HG03342 (cell line): ENCODE measurements around the gene ANO4.
"Not testable (repeated sequence)": the region's sequence is repeated elsewhere in the genome, so short reads cannot be mapped to it uniquely, and the experiment has no call there.

Experiments
- ATAC-seq: cut with Tn5 transposase; IDR thresholded peaks from one replicate; pipeline ENCODE4 v1.9.1; 2021; ENCODE audit warnings: mild to moderate bottlenecking, moderate library complexity; ENCODE audit not compliant: unreplicated experiment

Gene ANO4

DNA sequence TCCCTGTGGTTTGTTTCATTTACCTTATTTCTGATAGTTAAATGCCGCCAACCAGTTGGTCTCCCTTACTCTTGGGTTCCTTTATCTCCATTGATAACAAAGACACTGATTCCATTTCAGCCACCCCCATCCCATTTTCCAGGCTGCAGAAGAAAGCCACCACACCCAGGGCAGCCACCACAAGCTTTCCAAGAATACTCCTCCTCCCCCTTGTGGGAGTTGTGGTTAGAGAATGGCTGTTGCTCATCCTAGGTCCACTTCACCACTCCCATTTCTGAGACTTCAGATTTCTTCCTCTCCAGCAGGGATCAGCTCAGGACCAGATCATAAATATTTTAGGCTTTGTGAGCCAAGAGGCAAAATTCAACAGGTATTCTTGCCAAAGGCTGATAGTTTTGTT lies 73.9 kb downstream of the ANO4 start:
- no peak for ATAC-seq

DNA sequence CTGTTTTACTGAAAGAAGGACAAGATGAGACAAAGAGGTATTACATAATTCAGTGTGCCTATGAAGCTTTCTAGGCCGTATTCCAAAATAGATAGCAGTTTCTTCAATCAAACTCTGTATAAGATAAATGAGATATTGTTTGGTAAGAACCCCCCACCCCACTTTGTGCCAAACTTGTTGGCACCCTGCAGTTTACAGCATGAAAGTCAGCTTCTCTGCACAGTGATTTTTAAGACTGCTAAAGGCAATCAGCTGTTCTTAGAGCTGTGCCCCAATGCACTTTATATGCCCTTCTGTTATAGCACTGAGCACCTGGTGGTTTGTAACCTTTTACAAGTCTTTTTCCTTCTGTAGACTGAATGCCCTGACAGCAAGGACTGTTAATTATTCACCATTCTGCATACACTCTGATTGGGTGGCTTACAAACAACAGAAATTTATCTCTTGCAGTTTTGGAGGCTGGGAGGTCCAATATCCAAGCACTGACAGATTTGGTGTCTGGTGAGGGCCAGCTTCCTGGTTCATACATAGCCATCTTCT lies 76.7 kb downstream of the ANO4 start:
- ATAC-seq, result no peak

DNA sequence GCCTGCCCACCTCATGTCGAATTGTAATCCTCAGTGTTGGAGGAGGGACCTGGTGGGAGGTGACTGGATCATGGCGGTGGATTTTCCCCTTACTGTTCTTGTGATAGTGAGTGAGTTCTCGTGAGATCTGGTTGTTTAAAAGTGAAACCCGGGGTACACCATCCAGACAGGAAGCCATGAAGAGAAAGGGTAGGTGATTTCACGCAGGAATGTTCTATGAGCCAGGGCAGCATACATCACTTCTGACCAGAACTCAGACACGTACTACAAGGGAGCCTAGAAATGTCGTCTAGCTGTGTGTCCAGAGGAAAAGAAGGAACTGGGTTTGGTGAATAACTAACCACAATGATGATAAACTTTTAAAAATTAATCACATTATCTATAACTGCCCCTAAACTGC lies 80.6 kb downstream of the ANO4 start:
- no peak for ATAC-seq

DNA sequence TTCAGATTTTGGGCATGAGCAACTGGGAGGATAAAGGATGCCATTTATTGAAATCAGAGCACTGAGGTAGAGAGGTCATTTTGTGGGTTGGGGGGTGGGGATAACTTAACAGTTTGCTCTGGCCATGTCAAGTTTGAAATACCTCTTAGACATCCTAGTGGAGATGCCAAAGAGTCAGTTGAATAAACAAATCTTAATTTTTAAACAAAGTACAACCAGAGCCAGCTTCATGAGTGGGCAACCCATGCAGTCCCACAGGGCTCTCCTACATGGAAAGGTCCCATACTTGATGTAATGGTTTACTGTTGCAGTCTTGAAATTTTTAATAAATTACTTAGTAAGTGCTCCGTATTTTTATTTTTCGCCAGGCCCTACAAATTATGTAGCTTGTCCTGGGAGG lies 81.2 kb downstream of the ANO4 start:
- no peak for ATAC-seq

DNA sequence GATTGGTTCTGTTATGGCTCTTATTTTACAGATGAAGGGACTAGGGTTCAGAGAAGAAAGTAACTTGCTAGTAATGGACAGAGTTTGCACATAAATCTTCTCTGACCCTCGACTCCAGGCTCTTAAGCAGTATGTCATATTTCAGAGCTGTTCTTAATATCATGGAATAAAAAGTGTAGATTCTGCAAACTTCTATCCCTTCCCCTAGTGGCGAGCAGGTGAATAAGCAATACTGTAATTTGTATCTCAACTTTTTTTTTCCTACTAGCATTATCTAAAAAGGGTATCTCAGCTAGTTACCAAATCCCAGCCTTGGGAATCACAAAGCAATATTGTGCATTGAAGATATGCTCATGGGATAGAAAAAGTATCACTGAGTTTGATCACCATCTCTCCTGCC lies 83.2 kb downstream of the ANO4 start:
- ATAC-seq, result no peak

DNA sequence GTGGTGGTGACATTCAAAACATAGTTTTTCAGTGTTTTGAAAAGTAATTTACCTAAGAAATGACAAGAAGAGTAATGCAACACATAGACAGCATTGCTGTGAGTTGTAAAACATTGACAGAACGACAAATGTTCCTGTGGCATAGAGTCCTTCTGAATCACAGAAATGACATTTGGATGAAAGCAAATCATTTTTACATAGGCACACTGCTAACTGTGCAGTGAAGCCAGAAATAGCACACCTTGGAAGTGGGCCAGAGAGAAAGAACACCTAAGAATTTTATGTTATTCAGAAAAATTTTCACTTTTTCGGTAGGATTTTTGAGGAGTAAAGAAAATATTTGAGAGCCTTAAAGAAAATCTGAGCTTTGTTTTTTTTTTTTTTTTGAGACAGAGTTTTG lies 100.6 kb downstream of the ANO4 start:
- no peak for ATAC-seq

DNA sequence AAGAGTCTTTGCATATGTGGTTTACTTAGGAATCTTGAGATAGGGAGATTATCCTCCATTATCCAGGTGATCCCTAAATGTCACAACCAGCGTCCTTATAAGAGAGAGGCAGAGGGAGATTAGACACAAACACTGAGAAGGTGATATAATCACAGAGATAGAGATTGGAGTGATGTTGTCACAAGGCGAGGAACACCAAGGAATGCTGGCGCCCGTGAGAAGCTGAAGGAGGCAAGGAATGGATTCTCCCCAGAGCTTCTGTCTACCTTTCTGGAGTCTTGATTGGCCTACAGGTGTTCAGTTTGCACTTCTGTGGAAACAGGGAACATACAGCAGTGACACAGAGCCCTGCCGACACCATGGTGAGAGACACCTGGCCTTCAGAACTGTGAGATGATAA lies 101.6 kb downstream of the ANO4 start:
- no peak for ATAC-seq

DNA sequence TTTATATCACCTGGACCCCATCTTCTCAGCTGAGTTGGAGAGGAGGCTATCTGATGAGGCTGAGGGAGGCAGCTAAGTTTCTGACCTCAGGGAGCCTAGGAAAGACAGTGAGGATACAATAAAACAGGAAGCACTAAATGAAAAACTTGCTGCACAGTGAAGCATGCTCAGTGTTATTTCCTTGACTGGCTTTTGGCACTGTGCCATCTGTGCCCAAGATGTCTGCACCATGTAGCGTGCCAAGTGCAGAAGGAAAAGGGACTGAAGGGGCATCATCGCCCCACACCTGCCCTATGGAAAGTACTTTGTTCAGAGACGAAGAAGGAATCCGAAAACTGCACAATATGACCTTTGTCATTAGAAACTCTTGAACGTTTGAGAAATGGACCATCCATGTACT lies 102.7 kb downstream of the ANO4 start:
- ATAC-seq, result no peak

DNA sequence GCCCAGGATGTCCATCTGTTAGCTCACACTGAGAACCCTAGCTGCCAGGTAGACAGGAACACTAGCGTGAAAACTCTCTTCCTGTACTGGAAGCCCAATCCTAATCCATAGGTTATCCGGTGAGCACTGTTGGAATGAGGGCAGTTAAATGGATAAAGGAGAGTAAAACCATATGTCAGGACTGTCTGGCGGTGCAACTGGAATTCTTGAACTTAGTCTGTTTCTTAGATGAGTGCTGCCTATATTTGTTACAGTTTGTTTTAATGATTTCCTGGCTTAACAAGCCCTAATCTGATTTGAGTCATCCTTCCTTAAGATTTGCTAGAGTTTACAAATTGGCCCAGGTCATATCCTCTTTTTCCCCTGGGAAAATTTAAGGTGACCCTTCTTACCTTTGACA lies 104.7 kb downstream of the ANO4 start:
- ATAC-seq, result no peak

DNA sequence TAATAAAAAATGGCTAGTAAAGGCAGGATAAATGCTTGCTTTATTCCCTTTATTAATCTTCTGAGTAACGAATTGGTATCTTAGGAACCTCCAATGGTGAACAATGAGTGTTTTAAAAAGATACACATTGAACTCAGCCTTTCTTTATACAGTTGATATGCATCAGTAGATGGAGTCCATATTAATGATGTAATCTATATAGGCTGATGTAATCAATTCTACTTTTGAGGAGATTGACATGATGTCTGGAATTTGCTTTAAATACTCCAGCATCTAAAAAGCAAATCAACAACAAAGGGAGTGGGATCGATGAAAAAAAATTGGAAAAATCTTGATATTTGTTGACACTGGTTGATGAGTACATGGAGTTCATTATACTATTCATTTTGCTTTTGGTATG lies 106.2 kb downstream of the ANO4 start:
- ATAC-seq, result no peak

DNA sequence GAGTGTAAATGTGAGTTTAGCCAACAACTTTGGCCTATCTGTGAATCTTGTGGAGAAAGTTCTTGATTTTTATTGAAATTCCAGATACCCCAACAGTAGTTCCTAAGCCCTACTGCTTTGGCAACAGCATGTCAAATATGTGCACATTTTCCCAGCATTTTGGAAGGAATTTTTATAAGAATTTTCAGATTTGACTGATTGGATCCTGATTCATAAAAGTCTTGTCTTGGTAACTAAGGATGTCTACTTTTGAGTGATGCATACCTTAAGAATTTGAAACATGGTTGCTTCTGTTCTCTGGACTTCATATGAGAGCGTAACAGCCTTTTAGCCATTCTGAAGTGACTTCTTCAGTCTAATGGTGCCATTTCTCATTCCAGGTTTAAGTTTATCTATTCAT lies 106.7 kb downstream of the ANO4 start:
- no peak for ATAC-seq

DNA sequence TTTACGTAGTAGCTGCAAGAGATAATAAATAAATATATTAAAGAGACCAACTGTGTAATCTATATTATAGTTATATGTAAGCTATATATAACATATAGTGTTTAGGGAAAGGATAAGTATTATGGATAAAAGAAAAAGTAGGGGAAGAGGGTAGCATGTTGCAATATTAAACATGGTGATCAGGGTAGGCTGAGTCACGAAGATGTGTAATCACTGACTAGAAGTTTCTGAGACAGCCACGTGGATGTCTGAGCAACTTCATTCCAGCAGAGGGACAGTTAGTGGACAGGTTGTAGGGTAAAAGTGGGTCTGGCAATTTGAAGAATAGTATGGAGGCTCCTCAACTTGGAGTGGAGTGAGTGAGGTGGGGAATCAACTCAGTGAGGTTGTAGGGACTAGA lies 109.7 kb downstream of the ANO4 start:
- ATAC-seq, result no peak

DNA sequence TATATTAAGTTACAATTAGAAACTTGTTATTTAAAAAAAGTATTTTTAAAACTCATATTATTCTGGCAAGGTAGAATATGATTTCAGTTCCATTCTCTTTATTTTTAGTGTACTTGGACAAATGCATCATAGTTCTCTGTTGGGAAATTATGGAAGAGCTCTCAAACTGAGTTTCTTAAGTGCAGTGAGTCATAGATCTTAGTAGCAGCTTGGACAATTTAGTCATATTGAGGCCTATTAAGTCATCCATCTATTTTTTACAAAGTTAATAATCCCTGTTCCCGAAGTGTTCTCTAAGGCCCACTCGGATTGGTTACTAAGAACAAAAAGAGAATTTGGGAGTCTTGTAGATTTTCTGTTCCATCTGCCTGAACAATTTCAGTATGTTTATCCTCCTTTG lies 113.9 kb downstream of the ANO4 start:
- no peak for ATAC-seq

DNA sequence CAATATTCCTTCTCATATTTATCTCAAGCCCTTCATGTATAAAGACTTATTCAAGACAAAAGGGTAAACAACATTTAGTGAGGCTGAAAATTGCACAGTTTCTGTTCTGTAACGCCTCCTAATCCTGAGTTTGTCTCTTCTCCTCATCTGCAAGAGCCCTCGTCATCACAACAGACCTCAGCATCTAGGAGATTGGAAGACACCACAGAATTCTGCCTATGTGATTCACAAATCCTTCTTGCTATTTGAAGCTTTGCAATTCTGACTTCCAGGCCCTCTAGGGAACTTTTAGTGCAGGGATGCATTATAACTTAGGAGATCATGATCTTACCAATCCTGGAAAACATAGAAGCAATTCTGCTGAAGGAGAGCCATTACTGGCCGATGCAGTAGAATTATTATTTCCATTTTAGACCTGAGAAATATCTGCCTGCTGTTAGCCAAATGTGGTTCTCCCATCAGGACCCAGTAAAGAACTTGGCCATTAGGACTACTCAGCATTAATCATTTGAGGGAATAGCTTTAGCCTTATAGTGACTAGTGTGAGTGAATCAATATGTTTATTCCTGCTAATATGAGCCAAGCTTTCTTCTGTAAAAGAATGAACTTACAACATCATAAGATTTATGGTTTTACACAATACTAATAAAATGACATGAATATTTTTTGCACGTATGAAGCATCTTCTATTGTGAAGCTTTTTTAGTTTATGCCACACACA lies 119.5 kb downstream of the ANO4 start:
- no peak for ATAC-seq

DNA sequence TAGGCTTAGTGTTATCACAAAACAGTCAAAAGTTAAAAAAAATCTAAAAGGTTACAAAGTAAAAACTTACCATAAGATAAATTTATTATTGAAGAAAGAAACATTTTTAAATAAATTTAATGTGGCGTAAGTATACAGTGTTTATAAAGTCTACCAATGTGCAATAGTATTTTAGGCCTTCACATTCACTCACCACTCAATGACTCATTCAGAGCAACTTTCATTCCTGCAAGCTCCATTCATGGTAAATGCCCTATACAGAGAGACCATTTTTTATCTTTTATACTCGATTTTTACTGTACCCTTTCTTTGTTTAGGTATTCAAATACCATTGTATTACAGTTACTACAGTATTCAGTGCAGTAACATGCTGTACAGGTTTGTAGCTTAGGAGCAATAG lies 124.5 kb downstream of the ANO4 start:
- ATAC-seq, result no peak

DNA sequence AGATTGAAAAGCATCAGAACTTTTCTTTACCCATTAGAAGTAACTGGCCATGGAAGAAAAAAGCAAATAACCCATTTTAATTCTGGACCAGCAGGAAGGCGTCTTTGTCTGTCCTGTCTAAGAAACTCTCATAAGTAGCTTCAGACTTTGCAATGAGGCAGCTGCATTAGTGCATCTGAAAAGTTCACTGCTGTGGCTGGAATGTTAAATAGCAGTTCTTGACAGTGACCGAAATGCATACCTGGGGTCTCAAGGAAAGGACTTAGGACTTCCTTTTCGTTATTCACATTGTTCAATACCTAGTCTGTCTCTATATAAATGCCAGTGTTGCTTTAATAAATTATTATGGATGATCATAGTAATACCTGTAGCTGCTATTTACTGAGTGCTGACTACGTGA lies 125.9 kb downstream of the ANO4 start:
- ATAC-seq, result no peak

DNA sequence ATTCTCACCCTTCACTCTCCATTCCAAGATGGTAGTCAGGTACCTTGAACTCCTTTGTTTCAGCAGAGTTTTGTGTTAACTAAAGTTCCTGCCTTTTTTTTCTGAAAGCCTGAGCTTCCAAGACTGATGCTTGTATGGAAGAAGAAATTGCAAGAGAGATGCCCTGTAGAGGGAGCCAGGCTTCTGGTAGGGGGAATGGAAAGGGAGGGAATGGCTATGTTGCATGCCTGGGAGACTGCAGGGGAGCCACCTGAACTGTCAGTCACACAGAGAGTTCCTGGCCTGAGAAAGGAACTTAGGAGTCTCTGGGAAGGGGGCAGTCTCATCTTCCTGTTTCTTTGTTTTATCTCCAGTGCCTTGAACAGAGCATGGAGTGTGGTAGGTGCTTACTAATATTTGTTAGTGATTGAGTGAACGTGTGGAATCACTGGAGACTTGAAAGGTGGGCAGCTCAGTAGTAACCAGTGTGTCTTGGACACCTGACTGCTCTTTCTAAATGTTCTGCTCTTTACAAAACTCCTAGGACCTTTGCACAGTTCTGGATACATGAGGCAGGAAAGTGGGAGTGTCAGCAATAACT lies 132.2 kb downstream of the ANO4 start:
- ATAC-seq, result no peak

DNA sequence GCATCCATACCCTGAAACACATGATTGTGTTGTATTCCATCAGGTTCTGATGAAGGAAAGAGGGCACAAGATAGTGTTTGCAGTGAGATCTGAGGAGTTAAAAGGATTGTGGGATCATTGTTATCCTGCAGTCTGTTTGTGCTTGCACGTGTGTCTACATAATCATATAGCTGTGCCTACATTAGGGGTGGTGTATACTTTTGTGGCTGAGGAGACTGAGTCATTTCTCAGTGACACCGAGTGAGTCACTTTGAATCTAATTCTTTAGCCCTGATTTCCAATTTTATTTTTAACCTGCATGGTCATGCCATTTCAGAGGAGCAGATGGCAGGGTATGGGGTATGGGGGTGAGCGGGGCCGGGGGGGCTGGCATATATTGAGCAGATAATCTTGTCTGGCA lies 133.2 kb downstream of the ANO4 start:
- no peak for ATAC-seq

DNA sequence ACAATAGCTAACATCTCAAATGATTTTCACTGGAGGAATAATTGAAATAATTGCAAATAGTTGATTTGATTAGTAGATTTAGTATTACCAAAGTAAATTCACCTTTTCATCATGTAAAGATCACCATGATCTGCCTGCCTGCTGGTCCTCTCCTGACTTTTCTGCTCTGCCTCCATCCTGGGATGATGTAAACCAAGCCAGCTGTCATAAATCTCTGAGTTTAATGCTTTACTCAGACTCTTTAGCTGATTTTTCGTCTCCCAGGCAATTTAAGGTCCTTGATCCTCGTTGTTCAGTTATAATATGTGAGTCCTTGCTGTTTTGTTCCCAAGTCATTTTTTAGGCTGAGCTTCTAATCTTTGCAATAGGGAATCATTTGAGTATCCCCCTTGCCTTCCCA lies 138.0 kb downstream of the ANO4 start:
- no peak for ATAC-seq

DNA sequence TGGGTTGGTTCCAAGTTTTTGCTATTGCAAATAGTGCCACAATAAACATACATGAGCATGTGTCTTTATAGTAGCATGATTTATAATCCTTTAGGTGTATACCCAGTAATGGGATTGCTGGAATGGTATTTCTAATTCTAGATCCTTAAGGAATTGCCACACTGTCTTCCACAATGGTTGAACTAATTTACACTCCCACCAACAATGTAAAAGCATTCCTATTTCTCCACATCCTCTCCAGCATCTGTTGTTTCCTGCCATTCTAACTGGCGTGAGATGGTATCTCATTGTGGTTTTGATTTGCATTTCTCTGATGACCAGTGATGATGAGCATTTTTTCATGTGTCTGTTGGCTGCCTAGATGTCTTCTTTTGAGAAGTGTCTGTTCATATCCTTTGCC lies 139.0 kb downstream of the ANO4 start:
- ATAC-seq, result not testable (repeated sequence)

DNA sequence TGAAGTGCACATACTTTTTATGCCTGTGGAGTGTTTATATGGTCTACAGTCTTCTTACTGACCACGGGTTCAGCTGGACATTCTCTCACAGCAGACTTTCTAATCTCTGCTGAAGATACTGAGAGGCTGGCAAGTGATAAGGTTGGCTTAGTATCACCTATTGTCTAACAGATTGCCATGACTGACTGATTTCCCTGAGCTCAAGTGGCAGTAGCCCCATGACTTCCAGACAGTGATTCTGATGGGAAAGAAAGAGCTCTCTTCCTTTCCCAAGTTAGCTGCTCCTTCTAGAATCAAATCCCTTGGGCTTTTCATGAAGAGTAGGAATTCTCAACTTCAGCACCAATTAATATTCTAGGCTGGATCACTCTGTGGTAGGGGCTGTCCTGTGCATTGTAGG lies 141.4 kb downstream of the ANO4 start:
- ATAC-seq, result no peak

DNA sequence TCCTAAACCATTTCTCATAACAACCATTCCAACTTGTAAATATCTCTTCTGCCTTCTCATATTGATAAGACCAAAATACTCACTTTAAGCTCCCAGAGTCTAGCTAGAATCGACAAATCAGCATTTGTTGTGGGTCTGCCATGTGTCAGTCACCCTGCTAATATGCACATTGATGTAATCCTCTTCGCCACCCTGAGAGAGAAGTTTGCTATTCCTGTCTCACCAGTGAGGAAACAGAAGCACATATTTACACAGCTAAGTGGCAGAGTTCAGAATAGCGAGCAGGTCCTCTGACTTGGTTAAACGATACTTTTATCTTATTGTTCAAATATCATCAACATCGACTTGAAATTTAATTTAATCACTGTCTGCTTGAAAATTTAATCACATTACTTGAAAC lies 142.1 kb downstream of the ANO4 start:
- no peak for ATAC-seq

DNA sequence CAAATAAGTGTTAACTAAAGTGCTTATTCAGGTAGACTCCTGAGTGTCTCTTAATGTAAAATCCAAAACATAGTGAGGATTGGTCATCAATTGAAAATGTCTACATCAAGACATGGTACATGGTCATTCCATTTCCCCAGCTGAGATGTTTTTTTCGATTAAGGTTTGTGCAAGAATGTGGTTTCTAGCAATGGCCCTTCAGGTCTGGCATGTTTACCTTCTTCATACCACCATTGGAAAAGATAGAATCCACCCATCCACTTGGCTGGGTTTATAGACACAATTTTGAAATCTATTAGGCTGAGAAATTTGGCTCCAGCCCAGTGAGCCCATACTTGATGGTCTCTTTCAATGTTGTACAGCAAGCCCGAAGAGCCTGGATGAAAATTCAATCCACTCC lies 145.9 kb downstream of the ANO4 start:
- ATAC-seq, result no peak
